Measurements from ENCODE around the gene LMO1.

The LMO1 gene

DNA sequence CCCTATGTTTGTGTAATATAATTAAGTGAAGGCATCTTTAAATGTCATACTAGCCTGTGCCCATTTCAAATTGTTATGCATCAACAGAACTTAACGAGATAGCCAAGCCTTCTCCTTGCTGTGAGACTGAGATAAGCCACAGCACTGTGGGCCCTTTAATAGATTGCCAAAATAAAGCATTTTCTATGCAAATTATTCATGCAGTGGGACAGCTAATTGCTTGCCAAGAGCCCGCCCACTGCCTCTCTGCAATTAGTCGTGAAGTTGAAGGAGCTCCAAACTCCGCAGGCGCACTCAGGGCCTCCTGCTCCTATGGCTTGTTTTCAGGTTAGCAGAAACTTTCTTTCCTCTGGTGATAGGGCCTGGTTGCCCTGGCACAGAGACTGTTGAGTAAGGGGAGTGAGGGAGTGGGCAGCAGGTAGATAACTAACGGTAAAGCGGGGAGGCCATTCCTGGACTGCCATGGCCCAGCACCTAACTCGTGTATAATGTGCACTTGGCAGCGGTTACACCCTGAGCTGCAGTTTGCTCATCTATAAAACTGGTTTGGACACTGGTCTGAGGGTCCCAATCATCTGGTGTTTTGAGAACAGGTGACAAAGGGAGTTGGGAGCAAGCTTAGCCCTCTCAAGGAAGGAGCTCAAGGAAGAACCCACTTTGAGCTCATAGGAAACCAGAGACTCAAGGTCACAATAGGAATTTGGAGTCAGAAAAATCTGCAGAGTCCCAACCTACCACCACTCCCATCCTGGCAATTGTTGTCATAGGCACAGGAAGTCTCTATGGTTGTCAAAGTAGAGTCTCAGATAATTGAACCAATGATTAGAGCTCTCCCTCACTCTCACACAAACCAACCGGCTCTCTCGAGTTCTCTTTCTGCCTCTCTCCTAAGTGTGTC is 60.9 kb downstream of the LMO1 start:
- no peak for DNase-seq

DNA sequence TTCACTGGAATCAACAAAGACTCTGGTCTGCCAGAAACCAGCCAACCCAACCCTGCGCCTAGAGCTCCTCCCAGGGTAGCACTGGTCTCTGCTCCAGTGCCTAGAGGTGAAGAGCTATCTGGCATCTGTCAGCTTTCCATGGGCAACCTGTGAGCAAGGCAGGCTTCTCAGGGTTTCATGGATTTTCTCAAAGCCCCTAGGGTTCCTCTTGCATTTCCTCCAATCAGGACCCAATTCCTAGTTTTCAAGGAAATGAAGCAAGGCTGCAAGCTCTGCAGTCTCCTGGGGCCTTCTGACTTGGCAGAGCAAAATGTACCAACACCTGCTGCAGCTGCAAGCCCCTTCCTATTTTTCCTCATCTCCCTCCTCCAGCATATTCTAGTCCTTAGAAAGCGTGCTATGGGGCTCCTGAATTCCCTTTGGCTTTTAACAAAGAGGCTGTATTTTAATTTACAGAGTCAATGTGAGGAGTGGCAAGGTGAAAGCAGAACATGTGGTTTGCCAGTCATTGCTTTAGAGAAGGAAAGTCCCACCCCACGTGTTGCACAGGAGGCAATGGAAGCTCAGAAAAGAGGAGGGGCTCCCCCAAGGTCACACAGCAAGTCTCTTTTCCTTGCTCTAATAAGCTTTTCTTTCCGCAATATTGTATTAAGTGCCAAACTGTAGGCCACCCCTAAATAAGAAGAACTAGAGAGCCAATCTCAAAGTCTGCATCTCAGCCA is 61.9 kb downstream of the LMO1 start:
- DNase-seq, result no peak

DNA sequence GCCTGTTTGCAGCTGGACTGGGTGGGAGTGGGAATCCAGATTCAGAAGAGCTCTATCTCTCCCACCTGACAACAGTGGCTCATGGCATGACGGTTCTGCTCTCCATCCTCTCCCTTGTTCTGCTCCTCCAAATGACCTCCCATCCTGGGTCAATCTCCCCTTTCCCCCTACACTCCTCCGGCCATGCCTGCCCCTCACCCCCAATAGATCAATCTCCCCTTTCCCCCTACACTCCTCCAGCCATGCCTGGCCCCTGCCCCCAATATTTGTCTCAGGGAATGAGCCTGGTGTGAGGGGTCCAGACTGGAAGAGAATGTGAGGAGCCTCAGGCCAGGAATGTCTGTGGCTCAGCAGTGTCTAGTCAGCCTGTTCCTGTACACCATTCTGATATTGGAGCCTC is 64.0 kb downstream of the LMO1 start:
- DNase-seq, result no peak

DNA sequence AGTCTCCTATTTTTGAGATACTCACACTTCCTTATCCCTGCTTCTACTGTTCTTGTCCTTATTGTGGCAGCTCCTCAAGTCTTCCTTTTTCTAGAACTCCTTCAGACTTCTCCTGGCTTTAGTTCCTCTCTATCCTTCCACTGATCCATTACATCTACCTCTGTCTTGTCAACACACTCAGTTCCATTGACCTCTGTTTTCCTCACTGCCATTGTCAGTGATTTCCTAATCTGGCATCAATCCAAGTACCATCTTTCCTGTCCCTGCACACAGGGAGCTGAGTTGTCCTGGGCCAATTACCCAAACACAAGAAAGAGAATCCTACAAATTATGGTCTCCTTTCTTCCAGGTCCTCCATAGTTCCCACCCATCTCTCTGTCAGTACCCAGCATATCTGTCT is 66.9 kb downstream of the LMO1 start:
- no peak for DNase-seq

DNA sequence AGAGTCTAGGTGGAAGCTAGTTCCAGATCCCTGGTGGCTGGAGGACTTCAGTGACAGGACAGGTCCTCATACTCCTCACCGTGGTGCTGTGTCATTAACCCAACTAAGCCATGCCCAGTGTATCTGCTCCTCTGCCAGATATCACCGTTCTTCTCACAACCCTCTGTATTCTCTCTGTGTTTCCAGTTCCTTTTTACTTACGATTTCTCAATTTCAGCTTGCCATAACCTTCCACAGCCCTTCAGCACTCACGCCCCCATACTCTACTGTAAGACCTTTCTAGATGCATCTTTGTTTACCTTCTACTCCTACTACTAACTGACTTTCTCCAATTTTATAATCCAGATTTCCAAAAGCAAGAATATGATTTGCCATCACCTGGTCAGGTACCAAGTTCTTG is 68.7 kb downstream of the LMO1 start:
- DNase-seq, result no peak

DNA sequence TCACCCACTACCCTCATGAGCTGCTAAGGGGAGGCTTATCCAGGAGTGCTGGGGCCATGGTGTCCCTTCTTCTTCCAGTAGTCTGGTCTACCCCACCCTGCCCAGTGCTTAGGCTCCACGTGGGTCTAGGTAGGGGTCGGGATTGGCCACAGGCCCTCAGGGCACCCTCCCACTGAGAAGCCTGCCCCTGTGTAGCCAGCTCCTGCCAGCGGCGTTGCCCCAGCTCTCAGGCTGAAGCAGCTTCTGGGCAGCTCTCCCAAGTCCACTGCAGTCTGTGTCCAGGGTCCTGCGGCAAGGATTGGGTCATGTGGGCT is 70.8 kb downstream of the LMO1 start:
- DNase-seq, result no peak

DNA sequence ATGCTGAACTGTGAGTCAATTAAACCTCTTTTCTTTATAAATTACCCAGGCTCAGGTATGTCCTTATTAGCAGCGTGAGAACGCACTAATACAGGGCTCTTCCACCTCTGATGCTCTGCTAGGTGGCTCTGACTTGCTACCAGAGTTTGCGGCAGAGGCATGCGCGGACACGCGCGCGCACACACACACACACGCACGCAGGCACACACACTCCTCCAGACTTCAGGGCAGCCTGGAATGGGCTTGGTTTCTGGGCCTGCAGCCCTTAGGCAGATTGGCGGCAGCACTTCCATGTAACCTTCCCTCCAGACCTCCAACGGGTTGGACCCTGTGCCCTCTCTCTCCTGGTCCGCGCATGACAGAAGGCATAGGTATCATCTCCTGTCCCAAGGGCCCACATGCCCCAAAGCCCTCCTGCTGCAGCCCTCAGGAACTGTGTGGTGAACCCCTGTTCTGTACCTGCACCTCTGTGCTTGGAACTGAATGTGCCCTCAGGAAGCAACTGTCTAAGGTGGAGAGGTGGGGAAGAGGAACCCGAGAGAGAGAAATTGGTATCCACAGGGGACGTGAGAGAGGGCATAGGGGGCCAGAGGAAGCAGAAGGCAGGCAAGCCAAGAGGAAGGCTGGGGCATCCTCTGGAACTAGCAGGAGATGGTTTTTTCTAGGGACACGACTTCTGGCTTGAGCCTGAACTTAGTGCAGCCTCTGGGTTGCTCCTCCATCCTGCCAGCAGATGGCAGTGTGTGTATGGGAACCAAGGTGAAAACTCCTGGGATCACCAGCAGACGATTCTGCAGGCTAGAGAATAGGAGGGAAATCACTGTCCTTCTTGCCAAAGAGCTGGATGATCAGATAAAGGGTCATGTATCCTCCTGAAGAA is 71.4 kb downstream of the LMO1 start:
- DNase-seq, result peak; percentile 66

DNA sequence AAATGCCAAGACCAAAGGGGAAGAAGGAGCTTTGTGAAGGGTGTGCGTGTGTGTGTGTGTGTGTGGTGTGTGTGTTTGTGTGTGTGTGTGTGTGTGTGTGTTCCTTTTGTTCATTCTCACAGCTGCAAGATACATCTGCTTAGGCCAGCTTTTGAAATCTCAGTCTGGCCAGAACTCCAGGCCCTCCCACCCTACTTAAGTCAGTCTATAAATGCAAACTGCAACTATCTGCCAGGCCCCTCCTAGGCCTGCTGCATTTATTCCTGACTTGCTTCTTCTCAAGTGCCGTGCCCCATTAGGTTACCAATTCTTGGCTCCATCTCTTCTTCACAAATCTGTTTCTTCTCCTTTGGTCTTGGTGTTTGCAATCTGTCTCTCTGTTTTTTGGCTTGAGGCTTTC is 73.2 kb downstream of the LMO1 start:
- no peak for DNase-seq

DNA sequence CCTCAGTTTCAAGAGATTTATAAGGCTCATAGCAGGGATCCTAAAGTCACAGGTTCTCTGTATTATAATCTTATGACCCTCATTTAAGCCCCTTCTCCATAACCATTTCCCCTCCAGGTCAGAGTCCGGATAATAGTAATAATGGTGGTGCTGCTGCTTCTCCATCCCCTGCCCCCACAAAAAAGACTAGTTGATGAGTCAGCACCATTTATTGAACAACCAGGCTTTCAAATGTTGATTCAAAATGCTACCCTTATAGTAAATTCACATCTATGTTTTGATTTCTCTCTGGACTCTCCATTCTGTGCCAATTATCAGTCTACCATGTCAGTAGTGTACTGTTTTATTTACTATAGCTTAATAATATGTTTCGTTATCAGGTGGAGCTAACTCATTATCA is 77.2 kb downstream of the LMO1 start:
- no peak for DNase-seq

DNA sequence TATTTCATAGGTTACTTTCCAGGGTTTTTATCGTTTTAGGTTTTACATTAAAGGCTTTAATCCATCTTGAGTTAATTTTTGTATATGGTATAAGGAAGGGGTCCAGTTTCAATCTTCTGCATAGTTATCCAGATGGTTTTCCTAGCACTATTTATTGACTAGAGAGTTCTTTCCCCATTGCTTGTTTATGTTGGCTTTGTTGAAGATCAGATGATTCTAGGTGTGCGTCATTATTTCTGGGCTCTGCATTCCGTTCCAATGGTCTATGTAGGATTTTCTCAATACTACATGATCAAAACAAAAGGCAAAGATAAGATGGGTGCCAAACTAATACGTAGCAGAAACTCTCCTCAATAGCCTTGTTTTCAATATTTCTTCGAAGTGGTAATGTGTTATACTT is 80.6 kb downstream of the LMO1 start:
- no peak for DNase-seq

DNA sequence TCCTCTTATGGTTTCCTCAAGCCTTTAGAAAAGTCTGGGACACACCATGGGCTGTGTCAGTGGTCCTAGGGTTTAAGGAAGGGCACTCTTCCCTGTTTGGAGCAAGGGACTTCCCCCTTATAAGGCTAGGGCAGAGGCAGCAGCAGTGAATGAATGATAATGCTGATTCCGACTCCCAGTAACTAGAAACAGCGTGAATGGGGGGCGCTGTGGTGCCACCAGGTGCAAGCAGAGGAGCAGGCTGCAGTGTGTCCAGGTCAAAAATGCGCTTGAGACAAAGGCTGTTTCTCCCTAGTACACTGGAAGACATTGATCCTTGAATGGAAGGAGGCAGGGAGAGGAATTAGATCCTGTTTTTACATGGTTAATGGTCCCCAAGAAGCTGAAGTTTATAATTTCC is 83.2 kb downstream of the LMO1 start:
- no peak for DNase-seq

DNA sequence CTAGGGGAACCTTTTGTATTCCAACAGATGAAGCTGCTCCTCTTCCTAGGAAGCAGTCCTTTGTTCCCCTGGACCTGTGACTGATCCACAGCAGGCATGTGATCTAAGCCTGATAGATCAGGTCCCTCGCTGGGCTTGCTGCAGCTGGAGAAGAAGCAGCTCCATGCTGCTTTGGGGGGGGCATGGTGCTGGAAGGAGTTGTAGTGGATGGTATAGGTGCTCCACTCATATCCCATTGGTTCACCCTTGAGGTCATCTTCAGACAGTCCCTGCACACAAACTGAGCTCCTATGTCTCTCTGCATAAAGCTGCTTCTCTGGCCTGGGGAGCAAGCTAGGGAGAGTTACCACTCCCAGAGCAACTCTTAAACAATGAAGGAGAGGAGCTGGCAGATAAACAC is 85.4 kb downstream of the LMO1 start:
- DNase-seq, result no peak

DNA sequence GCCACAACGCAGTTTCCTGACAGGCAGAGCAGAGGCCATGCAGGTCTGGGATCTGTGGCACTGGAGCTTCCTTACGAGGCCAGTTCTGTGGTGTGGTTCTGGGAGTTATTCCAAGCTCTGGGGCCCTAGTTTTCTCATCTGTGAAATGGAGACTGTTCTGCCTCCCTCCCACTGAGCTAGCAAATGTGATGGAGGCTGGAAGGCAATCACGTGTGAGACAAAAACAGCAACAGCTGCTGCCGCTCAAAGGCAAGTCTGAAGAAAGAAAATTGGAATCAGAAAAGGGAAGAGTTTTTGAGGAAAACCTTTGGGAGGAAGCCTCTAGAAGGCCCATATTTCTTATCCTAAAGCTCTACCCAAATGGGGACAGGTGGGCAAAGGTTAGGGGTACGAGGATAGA is 86.5 kb downstream of the LMO1 start:
- no peak for DNase-seq
